Measurements from ENCODE around the gene MED25. TPM values are rescaled to one million over a fixed set of nuclear protein-coding genes. Genes with fewer than 3 reads are reported as not detected.

The MED25 gene
- total RNA-seq, 2 donors from 2014 or later, result 46.1 to 77.2 TPM

DNA sequence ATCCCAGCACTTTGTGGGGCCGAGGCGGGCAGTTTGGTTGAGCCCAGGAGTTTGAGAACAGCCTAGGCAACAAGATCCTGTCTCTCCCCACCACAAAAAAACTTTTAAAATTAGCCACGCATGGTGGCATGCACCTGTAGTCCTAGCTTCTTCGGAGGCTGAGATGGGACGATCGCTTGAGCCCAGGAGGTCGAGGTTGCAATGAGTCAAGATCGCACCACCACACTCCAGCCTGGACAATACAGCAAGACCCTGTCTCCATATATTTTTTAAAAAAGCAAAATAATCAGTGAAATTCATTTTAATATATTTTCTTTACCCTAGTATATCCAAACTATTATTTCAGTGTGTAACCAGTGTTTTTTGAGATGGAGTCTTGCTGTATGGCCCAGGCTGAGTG, 43.1 kb upstream of the MED25 start:
- no peaks in the 10 kb centered on the region for H3K4me1 ChIP-seq
- H3K27me3 ChIP-seq, result no peaks in the 10 kb centered on the region
- no peaks in the 10 kb centered on the region for H3K36me3 ChIP-seq
- intact Hi-C loops (cut with DNase I), result no loop called here
- H3K4me3 ChIP-seq, result no peak overlapping the region
- no peak for DNase-seq
- no peak overlapping the region for H3K9ac ChIP-seq (ENCODE audit: low read depth in 2 of 2, low read length in 2 of 2)
- H3K27ac ChIP-seq, result no peak overlapping the region
- no peak for TF ChIP-seq CTCF (IDR thresholded peaks at IDR 0.05)
- H3K9me3 ChIP-seq, result no peaks in the 10 kb centered on the region

DNA sequence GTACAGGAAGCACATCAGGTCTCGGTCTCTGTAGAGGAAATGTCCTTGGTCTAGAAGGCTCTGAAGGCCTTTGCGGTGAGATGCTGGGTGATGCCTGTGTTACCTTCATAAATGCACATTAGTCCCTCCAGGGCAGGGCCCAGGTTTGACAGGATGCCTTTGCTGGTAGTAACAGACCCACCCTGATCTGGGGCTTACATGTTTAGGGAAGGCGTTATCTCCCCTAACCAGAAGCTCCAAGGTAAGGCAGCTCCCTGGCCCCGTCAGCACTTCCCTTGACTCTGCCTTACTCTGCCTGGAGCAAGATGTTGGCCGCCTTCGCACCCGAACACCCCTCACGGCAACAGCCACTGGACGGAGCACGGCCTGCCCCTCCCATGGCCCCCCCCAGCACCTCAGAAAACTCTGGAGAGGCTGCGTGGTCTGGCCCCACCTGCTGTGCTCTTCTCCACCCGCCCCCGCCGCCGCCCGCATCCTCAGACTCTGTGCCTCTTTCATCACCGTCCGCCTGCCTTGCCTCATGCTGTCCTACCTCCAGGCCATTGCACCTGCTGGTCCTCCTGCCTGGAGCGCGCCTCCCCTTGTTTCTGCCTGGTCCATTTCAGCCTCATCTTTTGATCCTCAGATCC, 42.2 kb upstream of the MED25 start:
- Histone ChIP-seq H3K27ac (no peak overlapping the region), H3K9ac (ENCODE audit: low read depth in 2 of 2, low read length in 2 of 2) (no peak overlapping the region), H3K9me3 (no peaks in the 10 kb centered on the region), H3K27me3 (no peaks in the 10 kb centered on the region), H3K4me1 (no peaks in the 10 kb centered on the region), H3K4me3 (no peak overlapping the region), H3K36me3 (no peaks in the 10 kb centered on the region)
- intact Hi-C loops (cut with DNase I), result no loop called here
- TF ChIP-seq CTCF (IDR thresholded peaks at IDR 0.05), result no peak
- no peak for DNase-seq

DNA sequence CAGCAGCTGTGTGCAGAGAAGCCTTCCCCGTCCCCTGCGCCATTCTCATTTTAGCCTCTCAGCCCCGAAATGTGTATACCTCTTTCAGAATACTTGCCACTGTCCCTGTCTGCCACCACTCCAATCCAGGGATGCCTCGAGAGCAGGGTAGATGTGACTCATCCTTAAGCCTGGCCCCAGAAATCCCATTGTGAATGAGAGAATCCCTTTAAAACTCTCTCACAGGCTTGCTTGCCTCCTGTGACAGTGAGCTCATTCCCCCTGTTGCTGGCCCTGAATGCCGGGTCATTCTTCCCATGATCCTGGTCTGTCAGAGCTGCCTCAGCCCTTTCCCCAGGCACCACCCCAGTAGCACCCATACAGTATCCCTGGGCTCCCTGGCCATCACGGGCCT, 41.7 kb upstream of the MED25 start:
- TF ChIP-seq CTCF (IDR thresholded peaks at IDR 0.05), result no peak
- H3K36me3 ChIP-seq, result no peaks in the 10 kb centered on the region
- no peaks in the 10 kb centered on the region for H3K4me1 ChIP-seq
- no peak overlapping the region for H3K27ac ChIP-seq
- DNase-seq, result no peak
- H3K4me3 ChIP-seq, result no peak overlapping the region
- no peaks in the 10 kb centered on the region for H3K27me3 ChIP-seq
- H3K9me3 ChIP-seq, result no peaks in the 10 kb centered on the region
- no peak overlapping the region for H3K9ac ChIP-seq (ENCODE audit: low read depth in 2 of 2, low read length in 2 of 2)
- intact Hi-C loops (cut with DNase I), result no loop called here

GRCh38 chr19:49779731-49780555, 38.1 kb upstream of the MED25 start:
- Histone ChIP-seq H3K27ac (no peak overlapping the region), H3K9ac (ENCODE audit: low read depth in 2 of 2, low read length in 2 of 2) (no peak overlapping the region), H3K36me3 (no peaks in the 10 kb centered on the region), H3K9me3 (no peaks in the 10 kb centered on the region), H3K27me3 (no peaks in the 10 kb centered on the region), H3K4me1 (no peaks in the 10 kb centered on the region), H3K4me3 (no peak overlapping the region)
- DNase-seq, result no peak
- TF ChIP-seq CTCF (IDR thresholded peaks at IDR 0.05), result no peak
- intact Hi-C loops (cut with DNase I), result no loop called here

DNA sequence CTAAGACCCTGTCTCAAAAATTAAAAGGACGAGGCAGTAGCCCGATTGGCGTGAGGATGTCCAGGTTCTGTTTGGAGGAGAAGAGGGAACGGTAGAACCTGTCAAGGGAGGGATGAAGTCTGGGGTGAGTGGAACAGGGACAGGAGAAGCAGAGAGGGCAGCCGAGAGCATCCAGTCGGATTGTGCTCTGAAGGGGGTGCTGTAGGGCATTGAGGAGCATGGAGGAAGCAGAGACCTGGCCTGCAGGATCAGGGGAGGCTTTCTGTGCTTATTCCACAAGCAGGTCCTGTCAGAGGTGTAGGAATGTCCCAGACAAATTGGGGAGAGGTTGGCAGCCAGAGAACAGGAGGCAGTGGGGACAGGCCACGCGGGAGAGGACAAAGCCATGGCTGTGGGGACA, 37.2 kb upstream of the MED25 start:
- no peak for DNase-seq
- intact Hi-C loops (cut with DNase I), result no loop called here
- no peaks in the 10 kb centered on the region for H3K9me3 ChIP-seq
- H3K27me3 ChIP-seq, result no peaks in the 10 kb centered on the region
- H3K9ac ChIP-seq (ENCODE audit: low read depth in 2 of 2, low read length in 2 of 2), result no peak overlapping the region
- no peaks in the 10 kb centered on the region for H3K4me1 ChIP-seq
- no peak overlapping the region for H3K27ac ChIP-seq
- TF ChIP-seq CTCF (IDR thresholded peaks at IDR 0.05), result no peak
- no peak overlapping the region for H3K4me3 ChIP-seq
- no peaks in the 10 kb centered on the region for H3K36me3 ChIP-seq

Data from colonic mucosa (tissue), 4 donors.